HCT116 (cell line): ENCODE measurements around the gene NNT. TPM values are rescaled to one million over a fixed set of nuclear protein-coding genes. Genes with fewer than 3 reads are reported as not detected.

ENCODE experiments used
- ATAC-seq: fragments of 200-7000 bp; cut with Tn5 transposase; 2 replicates; pipeline ENCODE4 v1.9.1; 2020; ENCODE audit warnings: mild to moderate bottlenecking, moderate library complexity
- BruUV-seq: library from RNA; stranded (reverse); fragments of 400-500 nt; replicated peaks from 2 replicates; lab custom pipeline; 2021; lab: Mats Ljungman, UMichigan
- CTCF ChIA-PET: fragments of 300-600 bp; sonication (Branson Sonifier 250); formaldehyde crosslinking; loops from one replicate; lab custom pipeline; 2021; ENCODE audit warnings: antibody characterized with exemption; lab: Charles Lee
- POLR2A ChIA-PET: fragments of 300-600, 350-600 bp; sonication (Branson Sonifier 250); formaldehyde crosslinking; loops from one replicate; lab custom pipeline; 2021; ENCODE audit warnings: antibody characterized with exemption; lab: Charles Lee
- RAD21 ChIA-PET, 2 experiments: fragments of 300-600 bp; sonication (Branson Sonifier 250); formaldehyde crosslinking; loops; one replicate each; lab custom pipeline; 2023; ENCODE audit warnings: low total read pairs in 2 of 2; ENCODE audit not compliant: uncharacterized antibody in 2 of 2, unreplicated experiment in 2 of 2, low non-redundant PET in 1 of 2; lab: Charles Lee
- DNase-seq: peaks from one replicate; pipeline ENCODE4 v3.0.0-alpha.2; 2010; ENCODE audit warnings: low read depth, low spot score
- H2AFZ ChIP-seq: fragments of 200-600 bp; shearing (Covaris generic), sonication (generic); 2 replicates; pipeline ENCODE4 v1.6.1; 2017; ENCODE audit warnings: low read depth, mixed run types, mixed read lengths, antibody characterized with exemption, low read length; ENCODE audit not compliant: poor library complexity, severe bottlenecking
- H3K27ac ChIP-seq: 2 replicates; pipeline ENCODE4 v1.5.1; 2012; ENCODE audit warnings: low read depth, low read length
- H3K27me3 ChIP-seq: fragments of 200-600 bp; sonication (generic); 2 replicates; pipeline ENCODE4 v1.6.1; 2016; ENCODE audit warnings: mixed run types, low read length, mixed read lengths; ENCODE audit not compliant: insufficient read depth
- H3K36me3 ChIP-seq, 2 experiments: fragments of 200-500 bp in 1 of 2; fragments of 200-600 bp in 1 of 2; sonication (Bioruptor generic) in 1 of 2; sonication (generic) in 1 of 2; 2 replicates each; pipeline versions ENCODE4 v1.5.1 to v1.6.1; 2014 to 2016; ENCODE audit warnings: low read length in 2 of 2, inconsistent platforms in 1 of 2, mixed read lengths in 1 of 2, mixed run types in 1 of 2; ENCODE audit not compliant: insufficient read depth in 2 of 2, control insufficient read depth in 1 of 2
- H3K4me1 ChIP-seq, 2 experiments: fragments of 200-600 bp in 1 of 2; sonication (generic) in 1 of 2; 2 replicates each; pipeline versions ENCODE4 v1.5.1 to v1.6.1; 2012 to 2017; ENCODE audit warnings: low read length in 2 of 2, inconsistent platforms in 1 of 2, mild to moderate bottlenecking in 1 of 2, mixed read lengths in 1 of 2, mixed run types in 1 of 2, moderate library complexity in 1 of 2; ENCODE audit not compliant: insufficient read depth in 2 of 2, control insufficient read depth in 1 of 2
- H3K4me2 ChIP-seq: fragments of 200-600 bp; sonication (generic); 2 replicates; pipeline ENCODE4 v1.6.1; 2017; ENCODE audit warnings: mixed run types, low read length, mixed read lengths
- H3K4me3 ChIP-seq, 2 experiments: fragments of 200-600 bp in 1 of 2; sonication (generic) in 1 of 2; replicated peaks in 1 of 2; 2 replicates each; pipeline ENCODE4 v1.5.1; 2011 to 2016; ENCODE audit warnings: low read length in 2 of 2, control low read depth in 1 of 2, low read depth in 1 of 2, mild to moderate bottlenecking in 1 of 2, mixed read lengths in 1 of 2, mixed run types in 1 of 2
- H3K79me2 ChIP-seq: fragments of 200-600 bp; sonication (generic); 2 replicates; pipeline ENCODE4 v1.6.1; 2017; ENCODE audit warnings: mild to moderate bottlenecking, mixed run types, low read length, moderate library complexity, mixed read lengths; ENCODE audit not compliant: insufficient read depth
- H3K9ac ChIP-seq: fragments of 200-600 bp; sonication (generic); 2 replicates; pipeline ENCODE4 v1.6.1; 2016; ENCODE audit warnings: low read length, mixed read lengths
- H3K9me2 ChIP-seq: fragments of 200-600 bp; sonication (generic), shearing (Covaris generic); 2 replicates; pipeline ENCODE4 v1.6.1; 2017; ENCODE audit warnings: mixed run types, mild to moderate bottlenecking, moderate library complexity; ENCODE audit not compliant: insufficient read depth
- H3K9me3 ChIP-seq, 2 experiments: fragments of 200-500 bp in 1 of 2; fragments of 200-600 bp in 1 of 2; sonication (Bioruptor generic) in 1 of 2; sonication (generic) in 1 of 2; 2 replicates each; pipeline ENCODE4 v1.6.1; 2014 to 2017; ENCODE audit warnings: low read length in 2 of 2, mixed read lengths in 2 of 2, inconsistent platforms in 1 of 2, low read depth in 1 of 2, mild to moderate bottlenecking in 1 of 2, mixed run types in 1 of 2, moderate library complexity in 1 of 2; ENCODE audit not compliant: control insufficient read depth in 1 of 2, insufficient read depth in 1 of 2
- H4K20me1 ChIP-seq: fragments of 200-600 bp; sonication (generic), shearing (Covaris generic); 2 replicates; pipeline ENCODE4 v1.6.1; 2017; ENCODE audit warnings: mixed run types, mild to moderate bottlenecking, moderate library complexity; ENCODE audit not compliant: insufficient read depth
- ATF3 ChIP-seq: IDR thresholded peaks from 2 replicates; pipeline ENCODE4 v1.6.1; 2012
- CBX3 ChIP-seq: IDR thresholded peaks from 2 replicates; pipeline ENCODE4 v1.6.1; 2012; ENCODE audit warnings: low read depth
- EZH2phosphoT487 ChIP-seq: fragments of 200-600 bp; IDR thresholded peaks from 2 replicates; pipeline ENCODE4 v1.6.1; 2018; ENCODE audit warnings: antibody characterized with exemption, borderline replicate concordance
- JUND ChIP-seq: IDR thresholded peaks from 2 replicates; pipeline ENCODE4 v1.6.1; 2012
- RAD21 ChIP-seq: IDR thresholded peaks from 2 replicates; pipeline ENCODE4 v1.6.1; 2012; ENCODE audit warnings: low read depth, mild to moderate bottlenecking
- TCF7L2 ChIP-seq: IDR thresholded peaks from 2 replicates; pipeline ENCODE4 v1.7.0; 2011; ENCODE audit warnings: borderline replicate concordance, inconsistent platforms; ENCODE audit not compliant: insufficient read depth, insufficient read length; ENCODE audit errors: extremely low read depth
- YY1 ChIP-seq: IDR thresholded peaks from 2 replicates; pipeline ENCODE4 v1.6.1; 2011; ENCODE audit warnings: low read length, low read depth, moderate library complexity, mild to moderate bottlenecking; ENCODE audit not compliant: insufficient replicate concordance; ENCODE audit errors: extremely low read depth
- ZFX ChIP-seq: fragments of 450-650 bp; IDR thresholded peaks from 2 replicates; pipeline ENCODE4 v1.6.1; 2017
- intact Hi-C: fragments of 100-400 bp; cut with micrococcal nuclease; formaldehyde crosslinking; loops from 2 replicates; pipeline ENCODE4 v1.10.0; 2022
- total RNA-seq: library from RNA; stranded (reverse); gene quantifications from one replicate; pipeline ENCODE4 v1.2.1, GENCODE V29; 2021; ENCODE audit not compliant: unreplicated experiment
- TF ChIP-seq, protein P1 (sequence below): IDR thresholded peaks from 2 replicates; pipeline ENCODE4 v1.6.1; 2012; ENCODE audit warnings: low read depth

Gene NNT
- total RNA-seq, 1 experiment from 2014 or later = 0.32 TPM

GRCh38 chr5:43565043-43565442 lies 37.9 kb upstream of the NNT start:
- no peak overlapping the region for H3K9ac ChIP-seq
- H3K36me3 ChIP-seq = no peaks in the 10 kb centered on the region
- no peaks in the 10 kb centered on the region for H3K27me3 ChIP-seq
- DNase-seq = no peak
- no peaks in the 10 kb centered on the region for H4K20me1 ChIP-seq
- BruUV-seq = no TSS peak
- POLR2A ChIA-PET = no interaction called here
- 0 out of 4 replicates have a peak, but pooled peaks cover 0 to 1% of the 10 kb centered on the region in 2 experiments for H3K4me1 ChIP-seq
- no peaks in the 10 kb centered on the region for H3K9me2 ChIP-seq
- no peak overlapping the region for H3K4me3 ChIP-seq
- no peak overlapping the region for H3K27ac ChIP-seq
- intact Hi-C loops = no loop called here
- H3K9me3 ChIP-seq = no peaks in the 10 kb centered on the region
- RAD21 ChIA-PET = no interaction called here
- ATAC-seq = no peak
- no peak overlapping the region for H3K4me2 ChIP-seq
- TF ChIP-seq, protein P1, sequence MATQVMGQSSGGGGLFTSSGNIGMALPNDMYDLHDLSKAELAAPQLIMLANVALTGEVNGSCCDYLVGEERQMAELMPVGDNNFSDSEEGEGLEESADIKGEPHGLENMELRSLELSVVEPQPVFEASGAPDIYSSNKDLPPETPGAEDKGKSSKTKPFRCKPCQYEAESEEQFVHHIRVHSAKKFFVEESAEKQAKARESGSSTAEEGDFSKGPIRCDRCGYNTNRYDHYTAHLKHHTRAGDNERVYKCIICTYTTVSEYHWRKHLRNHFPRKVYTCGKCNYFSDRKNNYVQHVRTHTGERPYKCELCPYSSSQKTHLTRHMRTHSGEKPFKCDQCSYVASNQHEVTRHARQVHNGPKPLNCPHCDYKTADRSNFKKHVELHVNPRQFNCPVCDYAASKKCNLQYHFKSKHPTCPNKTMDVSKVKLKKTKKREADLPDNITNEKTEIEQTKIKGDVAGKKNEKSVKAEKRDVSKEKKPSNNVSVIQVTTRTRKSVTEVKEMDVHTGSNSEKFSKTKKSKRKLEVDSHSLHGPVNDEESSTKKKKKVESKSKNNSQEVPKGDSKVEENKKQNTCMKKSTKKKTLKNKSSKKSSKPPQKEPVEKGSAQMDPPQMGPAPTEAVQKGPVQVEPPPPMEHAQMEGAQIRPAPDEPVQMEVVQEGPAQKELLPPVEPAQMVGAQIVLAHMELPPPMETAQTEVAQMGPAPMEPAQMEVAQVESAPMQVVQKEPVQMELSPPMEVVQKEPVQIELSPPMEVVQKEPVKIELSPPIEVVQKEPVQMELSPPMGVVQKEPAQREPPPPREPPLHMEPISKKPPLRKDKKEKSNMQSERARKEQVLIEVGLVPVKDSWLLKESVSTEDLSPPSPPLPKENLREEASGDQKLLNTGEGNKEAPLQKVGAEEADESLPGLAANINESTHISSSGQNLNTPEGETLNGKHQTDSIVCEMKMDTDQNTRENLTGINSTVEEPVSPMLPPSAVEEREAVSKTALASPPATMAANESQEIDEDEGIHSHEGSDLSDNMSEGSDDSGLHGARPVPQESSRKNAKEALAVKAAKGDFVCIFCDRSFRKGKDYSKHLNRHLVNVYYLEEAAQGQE = no peak
- TF ChIP-seq TCF7L2 = no peak
- TF ChIP-seq RAD21 = no peak
- no peak for TF ChIP-seq CBX3
- no peak for TF ChIP-seq EZH2phosphoT487
- no peak for TF ChIP-seq ATF3
- TF ChIP-seq YY1 = no peak
- TF ChIP-seq JUND = no peak
- no peak for TF ChIP-seq ZFX
- H3K79me2 ChIP-seq = no peaks in the 10 kb centered on the region
- CTCF ChIA-PET = no interaction called here
- no peak overlapping the region for H2AFZ ChIP-seq
